Right ventricle myocardium superior (tissue), 1 donor: ENCODE data around the gene TENM4. TPM values are rescaled to one million over a fixed set of nuclear protein-coding genes. Genes with fewer than 3 reads are reported as not detected.
"Not testable (repeated sequence)": the region's sequence is repeated elsewhere in the genome, so short reads cannot be mapped to it uniquely, and the experiment has no call there.

ENCODE experiments used
- ATAC-seq: fragments of 200-7000 bp; cut with Tn5 transposase; one replicate; pipeline ENCODE4 v1.9.1; 2020; ENCODE audit warnings: mild to moderate bottlenecking; ENCODE audit not compliant: poor library complexity
- DNase-seq: peaks from one replicate; pipeline ENCODE4 v3.0.0-alpha.2; 2020
- intact Hi-C: fragments of 100-400 bp; cut with DNase I; formaldehyde crosslinking; loops from one replicate; pipeline ENCODE4 v1.11.2; 2022
- total RNA-seq: library from RNA; stranded (reverse); fragmentation: NEBNext Ultra II Directional; extraction: Animal tissue kit (Norgen Biotek cat#: 25700); gene quantifications from one replicate; pipeline ENCODE4 v1.2.1, GENCODE V29; 2021
- donor health status: DM: no; HTN: yes; CAD: no; lungs with severe emphysema.

TENM4 gene
- total RNA-seq, 1 donor from 2014 or later: 0.81 TPM

- intact Hi-C loops: loop anchor here (2.0 to 10.0 kb wide), 4 partner anchors 67 to 849 kb away; no protein-coding TSS in a partner anchor
- ATAC-seq: peak; percentile 94
- DNase-seq: peak; percentile 80
These were observed 795.3 kb downstream of the TENM4 start for GRCh38 chr11:78645226-78646202.

GRCh38 chr11:78643676-78644056 is 797.2 kb downstream of the TENM4 start:
- intact Hi-C loops: loop anchor here (2.0 to 10.0 kb wide), 2 partner anchors 433 to 851 kb away; no protein-coding TSS in a partner anchor
- DNase-seq (no peak), ATAC-seq (no peak)

GRCh38 chr11:78642979-78643675 is 797.7 kb downstream of the TENM4 start:
- ATAC-seq (no peak), DNase-seq (no peak)
- intact Hi-C loops: loop anchor here (10.0 kb wide), 1 partner anchor 852 kb away; no protein-coding TSS in a partner anchor

GRCh38 chr11:78641541-78641940 is 799.3 kb downstream of the TENM4 start:
- intact Hi-C loops: loop anchor here (10.0 kb wide), 1 partner anchor 853 kb away; no protein-coding TSS in a partner anchor
- no peak for ATAC-seq
- DNase-seq: no peak

GRCh38 chr11:78638704-78639380 is 802.0 kb downstream of the TENM4 start:
- ATAC-seq (no peak), DNase-seq (no peak)
- intact Hi-C loops: no loop called here

GRCh38 chr11:78637527-78637926 is 803.3 kb downstream of the TENM4 start:
- intact Hi-C loops, ATAC-seq, DNase-seq: not testable (repeated sequence)

- ATAC-seq: no peak
- intact Hi-C loops: no loop called here
- no peak for DNase-seq
These were observed 804.9 kb downstream of the TENM4 start for GRCh38 chr11:78635814-78636506.

GRCh38 chr11:78633516-78634310 is 807.1 kb downstream of the TENM4 start:
- no peak for ATAC-seq
- intact Hi-C loops: no loop called here
- no peak for DNase-seq

GRCh38 chr11:78630561-78631303 is 810.1 kb downstream of the TENM4 start:
- intact Hi-C loops: no loop called here
- DNase-seq: no peak

GRCh38 chr11:78630155-78630554 is 810.7 kb downstream of the TENM4 start:
- ATAC-seq (no peak), DNase-seq (no peak)
- intact Hi-C loops: no loop called here

More at GRCh38 chr11:78630561-78631303, 810.1 kb downstream of the TENM4 start:
- ATAC-seq: no peak

- intact Hi-C loops: no loop called here
- DNase-seq (no peak), ATAC-seq (no peak)
These were observed 818.2 kb downstream of the TENM4 start for GRCh38 chr11:78622666-78623065.

- no peak for ATAC-seq
- intact Hi-C loops: no loop called here
- DNase-seq: no peak
These were observed 820.7 kb downstream of the TENM4 start for GRCh38 chr11:78620159-78620558.

- ATAC-seq (no peak), DNase-seq (no peak)
- intact Hi-C loops: no loop called here
These were observed 825.1 kb downstream of the TENM4 start for GRCh38 chr11:78615724-78616123.

- ATAC-seq: no peak
- intact Hi-C loops: no loop called here
- DNase-seq: no peak
These were observed 827.4 kb downstream of the TENM4 start for GRCh38 chr11:78613378-78613813.

GRCh38 chr11:78612721-78613377 is 828.0 kb downstream of the TENM4 start:
- DNase-seq (no peak), ATAC-seq (no peak)
- intact Hi-C loops: no loop called here

- DNase-seq, intact Hi-C loops, ATAC-seq: not testable (repeated sequence)
These were observed 831.5 kb downstream of the TENM4 start for GRCh38 chr11:78609321-78609720.
